Measurements from ENCODE around the gene MAGI2.

DNA sequence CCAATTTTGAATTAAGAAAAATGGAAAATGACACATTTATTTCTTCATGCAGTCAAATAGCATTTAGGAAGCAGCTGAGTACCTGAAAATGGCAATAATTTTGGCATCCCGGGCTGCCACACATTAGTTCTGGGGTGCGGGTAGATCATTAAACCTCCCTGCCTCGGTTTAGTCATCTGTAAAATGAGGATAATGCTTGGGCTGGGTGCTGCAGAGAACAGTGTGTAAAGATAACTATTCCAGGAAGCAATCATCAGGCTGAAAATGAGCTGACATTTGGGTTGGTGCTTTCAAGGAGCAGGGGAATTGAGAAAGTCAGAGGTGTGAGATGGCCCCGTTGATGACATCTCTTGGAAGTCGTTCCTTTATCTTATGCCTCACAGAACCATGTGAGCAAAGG lies 887.7 kb downstream of the MAGI2 start:
- TF ChIP-seq, protein P1, sequence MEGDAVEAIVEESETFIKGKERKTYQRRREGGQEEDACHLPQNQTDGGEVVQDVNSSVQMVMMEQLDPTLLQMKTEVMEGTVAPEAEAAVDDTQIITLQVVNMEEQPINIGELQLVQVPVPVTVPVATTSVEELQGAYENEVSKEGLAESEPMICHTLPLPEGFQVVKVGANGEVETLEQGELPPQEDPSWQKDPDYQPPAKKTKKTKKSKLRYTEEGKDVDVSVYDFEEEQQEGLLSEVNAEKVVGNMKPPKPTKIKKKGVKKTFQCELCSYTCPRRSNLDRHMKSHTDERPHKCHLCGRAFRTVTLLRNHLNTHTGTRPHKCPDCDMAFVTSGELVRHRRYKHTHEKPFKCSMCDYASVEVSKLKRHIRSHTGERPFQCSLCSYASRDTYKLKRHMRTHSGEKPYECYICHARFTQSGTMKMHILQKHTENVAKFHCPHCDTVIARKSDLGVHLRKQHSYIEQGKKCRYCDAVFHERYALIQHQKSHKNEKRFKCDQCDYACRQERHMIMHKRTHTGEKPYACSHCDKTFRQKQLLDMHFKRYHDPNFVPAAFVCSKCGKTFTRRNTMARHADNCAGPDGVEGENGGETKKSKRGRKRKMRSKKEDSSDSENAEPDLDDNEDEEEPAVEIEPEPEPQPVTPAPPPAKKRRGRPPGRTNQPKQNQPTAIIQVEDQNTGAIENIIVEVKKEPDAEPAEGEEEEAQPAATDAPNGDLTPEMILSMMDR (IDR thresholded peaks at IDR 0.05; ENCODE audit: borderline replicate concordance, extremely low read depth, low read length, poor library complexity, severe bottlenecking), result no peak
- TF ChIP-seq EZH2 (IDR thresholded peaks at IDR 0.05; ENCODE audit: borderline replicate concordance, low read depth, low read length, severe bottlenecking), result no peak

Data from DND-41 (cell line).